K562 (cell line): ENCODE measurements around the gene SPI1. TPM values are rescaled to one million over a fixed set of nuclear protein-coding genes. Genes with fewer than 3 reads are reported as not detected.

Source experiments
- ATAC-seq: fragments of 200-7000 bp; cut with Tn5 transposase; 3 replicates; pipeline ENCODE4 v1.9.1; 2020; ENCODE audit warnings: moderate library complexity
- BruUV-seq: library from RNA; stranded (reverse); fragments of 400-500 nt; replicated peaks from 2 replicates; lab custom pipeline; 2021; lab: Mats Ljungman, UMichigan
- CTCF ChIA-PET: fragments of 300-600 bp; formaldehyde crosslinking; extraction: SDS; loops from one replicate; lab custom pipeline; 2021; ENCODE audit warnings: low intra/inter-chr PET ratio; lab: Yijun Ruan, JAX
- POLR2A ChIA-PET: fragments of 300-600, 350-650 bp; sonication (Branson Sonifier 250); formaldehyde crosslinking; extraction: SDS; loops from one replicate; lab custom pipeline; 2021; ENCODE audit warnings: antibody characterized with exemption, inconsistent platforms; lab: Yijun Ruan, JAX
- DNase-seq, 4 experiments: peaks; one replicate each; pipeline versions ENCODE4 v3.0.0 to v3.0.0-alpha.2; 2011 to 2018; ENCODE audit warnings: low spot score in 3 of 4, mixed read lengths in 3 of 4; ENCODE audit errors: extremely low read depth in 1 of 4
- FAIRE-seq: peaks from 2 replicates; lab custom pipeline; 2011; peaks lifted over from hg19 to GRCh38; lab: Jason Lieb, UNC
- H2AFZ ChIP-seq: 2 replicates; pipeline ENCODE4 v1.6.0; 2011; ENCODE audit warnings: low read depth, low read length, control low read depth, inconsistent platforms
- H3K27ac ChIP-seq: fragments of 200-600 bp; 3 replicates; pipeline ENCODE4 v1.8.0; 2011; ENCODE audit warnings: low read depth, mild to moderate bottlenecking, control low read depth, inconsistent platforms, low read length, moderate library complexity, mixed read lengths; ENCODE audit errors: extremely low read depth
- H3K27me3 ChIP-seq, 2 experiments: fragments of 300-600 bp in 1 of 2; 2 replicates in 1 of 2; 3 replicates in 1 of 2; pipeline versions ENCODE4 v1.6.0 to v1.8.0; 2011; ENCODE audit warnings: inconsistent platforms in 2 of 2, low read length in 2 of 2, mild to moderate bottlenecking in 1 of 2, mixed read lengths in 1 of 2, moderate library complexity in 1 of 2; ENCODE audit not compliant: control insufficient read depth in 2 of 2, insufficient read depth in 2 of 2
- H3K36me3 ChIP-seq: fragments of 300-600 bp; 3 replicates; pipeline ENCODE4 v1.8.0; 2011; ENCODE audit warnings: mild to moderate bottlenecking, low read length, inconsistent platforms; ENCODE audit not compliant: control insufficient read depth, insufficient read depth
- H3K4me1 ChIP-seq, 2 experiments: fragments of 200-600 bp in 1 of 2; replicated peaks in 1 of 2; 2 replicates in 1 of 2; 3 replicates in 1 of 2; pipeline versions ENCODE4 v1.5.1 to v1.8.0; 2011; ENCODE audit warnings: inconsistent platforms in 2 of 2, low read length in 2 of 2, mild to moderate bottlenecking in 1 of 2, mixed read lengths in 1 of 2, moderate library complexity in 1 of 2; ENCODE audit not compliant: control insufficient read depth in 2 of 2, insufficient read depth in 2 of 2
- H3K4me2 ChIP-seq: 2 replicates; pipeline ENCODE4 v1.6.1; 2011; ENCODE audit warnings: low read length, control low read depth, inconsistent platforms, mixed read lengths; ENCODE audit not compliant: insufficient read depth
- H3K4me3 ChIP-seq: fragments of 200-600 bp; sonication (generic), shearing (Covaris generic); 2 replicates; pipeline ENCODE4 v1.5.1; 2016; ENCODE audit warnings: control low read depth, inconsistent platforms
- H3K79me2 ChIP-seq: fragments of 200-600 bp; 3 replicates; pipeline ENCODE4 v1.8.0; 2011; ENCODE audit warnings: low read length, inconsistent platforms; ENCODE audit not compliant: control insufficient read depth, insufficient read depth
- H3K9ac ChIP-seq, 2 experiments: 2 replicates each; pipeline versions ENCODE4 v1.6.0 to v1.6.1; 2011; ENCODE audit warnings: low read depth in 2 of 2, low read length in 2 of 2, control low read depth in 1 of 2, inconsistent platforms in 1 of 2, mild to moderate bottlenecking in 1 of 2, mixed read lengths in 1 of 2; ENCODE audit not compliant: insufficient read depth in 1 of 2
- H3K9me1 ChIP-seq: one replicate; pipeline ENCODE4 v1.6.0; 2011; ENCODE audit warnings: inconsistent platforms, mild to moderate bottlenecking, low read length, moderate library complexity; ENCODE audit not compliant: control insufficient read depth, insufficient read depth
- H3K9me3 ChIP-seq: replicated peaks from 2 replicates; pipeline ENCODE4 v1.5.1; 2011; ENCODE audit warnings: low read depth, low read length, inconsistent platforms; ENCODE audit not compliant: control insufficient read depth, insufficient read depth
- H4K20me1 ChIP-seq: replicated peaks from 2 replicates; pipeline ENCODE4 v1.6.1; 2011; ENCODE audit warnings: low read length, inconsistent platforms, mixed read lengths; ENCODE audit not compliant: control insufficient read depth, insufficient read depth
- CSDE1 ChIP-seq, 2 experiments: fragments of 450-650 bp; IDR thresholded peaks; 2 replicates each; pipeline ENCODE4 v1.6.1; 2016; ENCODE audit warnings: mild to moderate bottlenecking in 1 of 2
- FOXP1 ChIP-seq: sonication (generic); formaldehyde crosslinking; IDR thresholded peaks from 2 replicates; pipeline ENCODE4 v1.8.0; 2022; ENCODE audit warnings: mild to moderate bottlenecking, missing genetic modification reagents
- GATAD2B ChIP-seq: fragments of 450-650 bp; IDR thresholded peaks from 2 replicates; pipeline ENCODE4 v1.6.1; 2017; ENCODE audit warnings: mild to moderate bottlenecking, borderline replicate concordance
- NFIC ChIP-seq: fragments of 450-650 bp; IDR thresholded peaks from 2 replicates; pipeline ENCODE4 v1.6.1; 2017; ENCODE audit warnings: mild to moderate bottlenecking, inconsistent platforms
- POLR2A ChIP-seq: fragments of 450-650 bp; conservative IDR thresholded peaks from 2 replicates; pipeline ENCODE4 v1.6.1; 2016
- POLR2G ChIP-seq: fragments of 200-400 bp; formaldehyde crosslinking; IDR thresholded peaks from 2 replicates; pipeline ENCODE4 v1.6.1; 2017; ENCODE audit warnings: low read depth, mild to moderate bottlenecking, antibody characterized with exemption, low read length, moderate library complexity
- PRPF4 ChIP-seq: fragments of 200-400 bp; formaldehyde crosslinking; IDR thresholded peaks from one replicate; pipeline ENCODE4 v1.6.1; 2017; ENCODE audit warnings: low read length, low read depth, mild to moderate bottlenecking; ENCODE audit not compliant: insufficient read depth, poor library complexity, severe bottlenecking
- RBFOX2 ChIP-seq: fragments of 200-400 bp; formaldehyde crosslinking; IDR thresholded peaks from 2 replicates; pipeline ENCODE4 v1.6.1; 2017; ENCODE audit warnings: low read depth, mild to moderate bottlenecking, low read length, moderate library complexity
- RBM22 ChIP-seq: fragments of 200-400 bp; formaldehyde crosslinking; IDR thresholded peaks from 2 replicates; pipeline ENCODE4 v1.6.1; 2018; ENCODE audit warnings: low read length, low read depth; ENCODE audit not compliant: poor library complexity, severe bottlenecking
- SIRT6 ChIP-seq: IDR thresholded peaks from one replicate; pipeline ENCODE4 v1.6.1; 2012; ENCODE audit warnings: low read depth, mild to moderate bottlenecking, control low read depth, inconsistent platforms, low read length, moderate library complexity
- SMC3 ChIP-seq: conservative IDR thresholded peaks from 2 replicates; pipeline ENCODE4 v1.6.1; 2011; ENCODE audit warnings: low read depth, low read length, improper control_type of control experiment; ENCODE audit not compliant: insufficient read depth
- SUPT5H ChIP-seq: fragments of 450-650 bp; IDR thresholded peaks from 2 replicates; pipeline ENCODE4 v1.6.1; 2016
- ZNF23 ChIP-seq: fragments of 250-450 bp; sonication (Bioruptor Pico); IDR thresholded peaks from 2 replicates; pipeline ENCODE4 v1.4.0; 2020; ENCODE audit warnings: mild to moderate bottlenecking
- WGBS: fragments of 100-300 bp; shearing (Covaris generic); methylation state at CpG from one replicate; pipeline ENCODE4 v1.1.6; 2016; ENCODE audit warnings: low coverage, mixed read lengths; ENCODE audit not compliant: insufficient coverage; ENCODE audit errors: missing lambda C conversion rate; 5-methylcytosine and 5-hydroxymethylcytosine counted together
- in situ Hi-C: fragments of 300-500 bp; cut with MboI; formaldehyde crosslinking; loops from 4 replicates; pipeline ENCODE4 v1.15.0; 2018; ENCODE audit warnings: inconsistent platforms, mixed read lengths
- intact Hi-C: fragments of 100-400 bp; cut with micrococcal nuclease; formaldehyde crosslinking; loops from 2 replicates; pipeline ENCODE4 v1.14.2; 2022
- polyA plus RNA-seq, 8 experiments: library from polyadenylated mRNA; depleted of rRNA in 4 of 8; stranded (reverse) in 5 of 8; unstranded in 3 of 8; fragments of >200 nt; fragmentation: Nextera tagmentation in 2 of 8; fragmentation: Illumina TruSeq in 1 of 8; extraction: Ambion mirVana in 2 of 8; extraction: Trizol in 1 of 8; gene quantifications; 2 replicates each; pipeline versions ENCODE4 v1.2.1 to v1.2.3, GENCODE V29; 2011 to 2014; ENCODE audit warnings: inconsistent platforms in 1 of 8, missing spikeins in 1 of 8
- total RNA-seq, 7 experiments: library from RNA; depleted of rRNA in 6 of 7; stranded (reverse); fragments of >200 nt in 6 of 7; fragmentation: Illumina TruSeq in 2 of 7; extraction: Trizol in 2 of 7; gene quantifications; 2 replicates each; pipeline versions ENCODE4 v1.2.1 to v1.2.3, GENCODE V29; 2011 to 2021; ENCODE audit warnings: low replicate concordance in 1 of 7
- TF ChIP-seq, protein P1 (sequence below): sonication (generic); formaldehyde crosslinking; IDR thresholded peaks from 2 replicates; pipeline ENCODE4 v1.8.0; 2022; ENCODE audit warnings: missing genetic modification reagents, mild to moderate bottlenecking, moderate library complexity, borderline replicate concordance
- TF ChIP-seq, protein P2 (sequence below): sonication (generic); formaldehyde crosslinking; IDR thresholded peaks from 2 replicates; pipeline ENCODE4 v1.8.0; 2022; ENCODE audit warnings: mild to moderate bottlenecking, missing genetic modification reagents

The SPI1 gene
- total and polyA plus RNA-seq, 9 of the 15 experiments (the other 6 are each of a cell fraction or from before 2014, with no cell fraction given) = 0.10 to 33.7 (median 10.3) TPM

DNA sequence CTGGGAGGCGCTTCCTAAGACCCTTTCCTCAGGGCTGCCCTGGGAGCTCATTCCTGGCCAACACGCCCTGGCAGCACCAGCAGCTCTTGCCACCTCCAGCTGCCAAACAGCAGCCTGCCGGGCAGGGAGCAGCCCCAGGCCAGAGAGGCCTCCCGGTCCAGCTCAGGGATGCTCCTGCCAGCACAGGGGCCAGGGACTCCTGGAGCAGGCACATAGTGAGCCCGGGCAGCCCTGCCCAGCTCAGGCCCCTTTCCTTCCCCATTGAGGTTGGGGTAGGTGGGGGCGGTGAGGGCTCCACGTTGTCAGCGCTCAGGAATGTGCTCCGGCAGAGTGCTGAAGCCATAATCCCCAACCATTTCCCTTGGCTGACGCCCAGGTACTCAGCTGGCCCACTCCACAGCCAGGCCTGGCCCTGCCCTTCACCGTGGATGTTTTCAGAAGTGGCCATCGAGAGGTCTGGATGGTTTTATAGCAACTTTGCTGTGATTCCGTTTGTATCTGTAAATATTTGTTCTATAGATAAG is 37.7 kb upstream of the SPI1 start:
- FAIRE-seq (peak; percentile 6), ATAC-seq (peak; percentile 25), DNase-seq (peak in 1 of 4 experiments; percentile 26)
- in situ Hi-C loops = no loop called here
- no peak overlapping the region for H3K4me2 ChIP-seq
- no peak for TF ChIP-seq CSDE1 (IDR thresholded peaks at IDR 0.05)
- no peak for TF ChIP-seq PRPF4
- peak; percentile 81 for TF ChIP-seq RBM22
- TF ChIP-seq, protein P1, sequence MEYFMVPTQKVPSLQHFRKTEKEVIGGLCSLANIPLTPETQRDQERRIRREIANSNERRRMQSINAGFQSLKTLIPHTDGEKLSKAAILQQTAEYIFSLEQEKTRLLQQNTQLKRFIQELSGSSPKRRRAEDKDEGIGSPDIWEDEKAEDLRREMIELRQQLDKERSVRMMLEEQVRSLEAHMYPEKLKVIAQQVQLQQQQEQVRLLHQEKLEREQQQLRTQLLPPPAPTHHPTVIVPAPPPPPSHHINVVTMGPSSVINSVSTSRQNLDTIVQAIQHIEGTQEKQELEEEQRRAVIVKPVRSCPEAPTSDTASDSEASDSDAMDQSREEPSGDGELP (CRISPR knock-in tag) = 0 out of 2 replicates have a peak, but pooled peaks have one; percentile 21
- TF ChIP-seq SMC3 = no peak
- TF ChIP-seq, protein P2, sequence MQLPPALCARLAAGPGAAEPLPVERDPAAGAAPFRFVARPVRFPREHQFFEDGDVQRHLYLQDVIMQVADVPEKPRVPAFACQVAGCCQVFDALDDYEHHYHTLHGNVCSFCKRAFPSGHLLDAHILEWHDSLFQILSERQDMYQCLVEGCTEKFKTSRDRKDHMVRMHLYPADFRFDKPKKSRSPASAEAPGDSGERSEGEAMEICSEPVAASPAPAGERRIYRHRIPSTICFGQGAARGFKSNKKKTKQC (CRISPR knock-in tag) = no peak
- TF ChIP-seq SIRT6 = peak; percentile 40
- peak; percentile 63 for TF ChIP-seq RBFOX2
- peak; percentile 53 for TF ChIP-seq POLR2A
- 0 out of 2 replicates have a peak, but pooled peaks have one; percentile 1 for TF ChIP-seq FOXP1 (CRISPR knock-in tag)
- TF ChIP-seq POLR2G = peak; percentile 81
- TF ChIP-seq ZNF23 (CRISPR knock-in tag) = no peak
- no peak for TF ChIP-seq GATAD2B
- TF ChIP-seq NFIC = peak; percentile 25; the same call in 1 of the 2 replicates
- 0 out of 2 replicates have a peak, but pooled peaks have one; percentile 45 for TF ChIP-seq SUPT5H
- intact Hi-C loops = no loop called here
- H3K79me2 ChIP-seq = no peaks in the 10 kb centered on the region
- peak overlapping the region in 1 of 2 experiments; percentile 72; a peak in 1 of 4 replicates for H3K9ac ChIP-seq
- H3K27me3 ChIP-seq = no peaks in the 10 kb centered on the region
- H3K36me3 ChIP-seq = peaks cover 35% of the 10 kb centered on the region
- H3K9me1 ChIP-seq = peaks cover 10% of the 10 kb centered on the region
- peaks cover 0 to 53% of the 10 kb centered on the region in 2 experiments; a peak in 2 of 5 replicates for H3K4me1 ChIP-seq
- 65% methylated on average over 11 of the region's 13 CpGs for WGBS
- no peak overlapping the region for H3K4me3 ChIP-seq
- peaks cover 9% of the 10 kb centered on the region; the same call in 1 of the 2 replicates for H4K20me1 ChIP-seq
- H3K27ac ChIP-seq = no peak overlapping the region
- POLR2A ChIA-PET = interaction anchor here (0.6 to 2.9 kb wide), 3 partner anchors 10 to 236 kb away, joined by 3 to 23 read pairs (median 3); partner anchors contain the start of gene PSMC3
- CTCF ChIA-PET = interaction anchor here (0.7 kb wide), 1 partner anchor 61 kb away, joined by 3 read pairs; no protein-coding TSS in a partner anchor
- H2AFZ ChIP-seq = no peak overlapping the region
- BruUV-seq = no TSS peak
- no peaks in the 10 kb centered on the region for H3K9me3 ChIP-seq
